GM12873 (cell line): Measurements from ENCODE around the gene CDC45.
A peak's percentile ranks its signal among the peaks of the same experiment; 100 is the strongest.

Experiments used
- TF ChIP-seq, protein P1 (sequence below): IDR thresholded peaks from 2 replicates; pipeline ENCODE4 v1.5.1; 2012; ENCODE audit warnings: low read depth, mild to moderate bottlenecking, moderate library complexity, low read length, control low read depth; ENCODE audit not compliant: insufficient read depth; ENCODE audit errors: missing control alignments

CDC45 gene

DNA sequence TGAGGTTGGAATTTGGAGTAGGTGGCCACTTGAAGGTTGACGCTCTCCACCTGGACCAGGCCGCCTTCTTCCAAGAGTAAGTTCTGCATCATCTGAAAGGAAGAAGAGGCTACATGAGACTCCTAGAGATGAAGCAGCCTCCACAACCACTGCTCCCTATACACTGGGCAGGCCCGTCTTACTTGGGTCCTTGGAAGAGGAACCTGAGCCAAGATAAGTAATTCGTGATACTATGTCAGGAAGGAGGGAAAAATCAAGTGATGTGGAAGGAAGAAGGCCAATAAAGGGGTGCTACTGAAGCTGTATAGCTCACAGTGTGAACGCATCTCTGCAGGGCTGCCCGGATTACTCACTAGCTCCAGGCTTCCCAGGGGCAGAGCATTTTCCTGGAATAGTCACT is 11.8 kb upstream of the CDC45 start:
- TF ChIP-seq, protein P1, sequence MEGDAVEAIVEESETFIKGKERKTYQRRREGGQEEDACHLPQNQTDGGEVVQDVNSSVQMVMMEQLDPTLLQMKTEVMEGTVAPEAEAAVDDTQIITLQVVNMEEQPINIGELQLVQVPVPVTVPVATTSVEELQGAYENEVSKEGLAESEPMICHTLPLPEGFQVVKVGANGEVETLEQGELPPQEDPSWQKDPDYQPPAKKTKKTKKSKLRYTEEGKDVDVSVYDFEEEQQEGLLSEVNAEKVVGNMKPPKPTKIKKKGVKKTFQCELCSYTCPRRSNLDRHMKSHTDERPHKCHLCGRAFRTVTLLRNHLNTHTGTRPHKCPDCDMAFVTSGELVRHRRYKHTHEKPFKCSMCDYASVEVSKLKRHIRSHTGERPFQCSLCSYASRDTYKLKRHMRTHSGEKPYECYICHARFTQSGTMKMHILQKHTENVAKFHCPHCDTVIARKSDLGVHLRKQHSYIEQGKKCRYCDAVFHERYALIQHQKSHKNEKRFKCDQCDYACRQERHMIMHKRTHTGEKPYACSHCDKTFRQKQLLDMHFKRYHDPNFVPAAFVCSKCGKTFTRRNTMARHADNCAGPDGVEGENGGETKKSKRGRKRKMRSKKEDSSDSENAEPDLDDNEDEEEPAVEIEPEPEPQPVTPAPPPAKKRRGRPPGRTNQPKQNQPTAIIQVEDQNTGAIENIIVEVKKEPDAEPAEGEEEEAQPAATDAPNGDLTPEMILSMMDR: no peak

DNA sequence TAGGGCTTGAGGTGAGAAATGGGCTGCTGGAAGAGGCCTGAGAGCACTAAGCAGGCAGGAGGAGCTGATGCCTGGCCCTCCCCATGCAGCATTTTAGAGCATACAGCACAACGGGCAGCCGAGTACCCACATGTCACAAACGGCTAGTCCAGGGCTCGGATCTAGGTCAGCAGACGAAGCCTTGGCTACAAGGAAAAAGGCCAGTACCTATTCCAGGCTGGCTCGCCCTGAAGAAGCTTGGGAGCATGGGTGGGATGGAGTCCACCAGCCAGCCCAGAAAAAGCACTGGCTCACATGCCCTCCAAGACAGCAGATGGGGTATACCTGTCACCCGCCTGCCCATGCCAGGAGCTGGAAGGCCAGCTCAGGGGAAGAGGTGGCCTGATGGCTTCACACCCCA is 10.3 kb upstream of the CDC45 start:
- TF ChIP-seq, protein P1: no peak

DNA sequence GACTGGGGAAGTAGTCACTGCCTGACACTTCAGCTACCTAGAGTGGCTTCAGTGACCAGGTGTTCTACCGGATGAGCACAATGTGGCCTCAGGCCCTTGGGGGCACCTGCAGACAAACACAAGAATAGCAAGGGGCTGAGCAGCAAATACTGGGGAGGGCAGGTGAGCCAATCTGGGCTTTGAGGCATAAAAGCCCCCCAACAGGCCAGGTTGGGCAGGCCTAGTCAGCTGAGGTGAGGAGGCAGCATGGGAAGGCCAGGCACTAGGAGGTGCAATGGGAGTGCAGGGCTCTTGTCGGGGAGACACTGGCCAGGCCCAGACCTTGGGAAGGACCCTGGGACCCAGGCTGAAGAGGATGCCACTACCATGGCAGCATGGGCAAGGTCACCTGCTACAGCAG is 9.7 kb upstream of the CDC45 start:
- TF ChIP-seq, protein P1: no peak

DNA sequence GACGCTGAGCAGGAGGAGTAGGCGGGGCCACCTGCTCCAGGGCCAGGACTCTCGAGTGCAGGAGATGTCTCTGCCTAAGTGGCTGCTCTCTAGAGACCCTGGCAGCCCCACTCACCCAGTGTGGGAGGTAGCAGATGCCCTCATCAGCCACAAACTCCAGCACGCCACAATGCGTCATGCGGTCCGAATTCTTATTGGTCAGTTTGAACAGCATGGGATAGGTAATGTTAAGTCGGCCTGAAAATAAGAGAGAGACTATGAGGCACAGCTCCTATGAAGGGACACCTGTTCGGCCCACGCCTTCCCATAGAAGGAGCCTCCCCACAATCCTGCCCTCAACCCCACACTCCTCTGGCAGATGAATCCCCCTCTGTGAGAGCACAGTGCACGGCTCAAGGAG is 8.1 kb upstream of the CDC45 start:
- TF ChIP-seq, protein P1: no peak

DNA sequence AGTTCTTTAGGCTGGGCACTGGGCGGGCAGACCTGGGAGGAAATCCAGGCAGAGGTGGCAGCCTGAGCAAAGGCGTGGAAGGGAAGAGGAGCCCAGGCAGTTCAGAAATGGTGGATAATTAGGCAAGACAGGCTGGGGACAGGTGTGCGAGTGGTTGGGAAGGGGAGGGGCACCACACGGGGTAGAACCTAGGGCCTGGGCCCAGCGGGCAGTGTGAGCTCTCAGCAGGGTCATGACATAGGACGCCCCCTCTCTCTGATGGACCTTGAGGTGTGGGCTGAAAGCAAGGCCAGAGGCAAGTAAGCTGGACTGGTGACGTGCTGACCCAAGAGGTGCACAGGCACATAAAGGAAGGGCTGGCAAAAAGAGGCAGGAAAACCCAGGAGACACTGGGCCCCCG is 7.5 kb upstream of the CDC45 start:
- TF ChIP-seq, protein P1: no peak

DNA sequence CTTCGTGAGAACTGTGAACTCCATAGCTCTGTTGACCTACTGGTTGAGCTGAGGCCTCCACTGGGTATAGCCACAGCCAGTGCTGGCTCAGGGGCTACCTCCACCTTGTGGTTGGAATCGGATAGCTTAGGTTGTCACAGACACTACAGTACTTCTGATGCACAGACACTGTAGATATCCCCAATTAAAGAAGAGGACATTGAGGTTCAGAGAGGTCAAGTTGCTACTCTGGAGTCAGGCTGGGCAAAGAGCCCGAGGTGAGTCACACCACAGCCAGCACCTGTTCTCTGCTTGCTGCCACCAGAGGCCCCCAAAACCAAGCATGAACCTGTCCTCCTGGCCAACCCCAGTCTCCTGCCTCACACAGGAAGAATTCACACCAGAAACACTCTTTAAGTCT is 6.1 kb upstream of the CDC45 start:
- TF ChIP-seq, protein P1: peak; percentile 21

DNA sequence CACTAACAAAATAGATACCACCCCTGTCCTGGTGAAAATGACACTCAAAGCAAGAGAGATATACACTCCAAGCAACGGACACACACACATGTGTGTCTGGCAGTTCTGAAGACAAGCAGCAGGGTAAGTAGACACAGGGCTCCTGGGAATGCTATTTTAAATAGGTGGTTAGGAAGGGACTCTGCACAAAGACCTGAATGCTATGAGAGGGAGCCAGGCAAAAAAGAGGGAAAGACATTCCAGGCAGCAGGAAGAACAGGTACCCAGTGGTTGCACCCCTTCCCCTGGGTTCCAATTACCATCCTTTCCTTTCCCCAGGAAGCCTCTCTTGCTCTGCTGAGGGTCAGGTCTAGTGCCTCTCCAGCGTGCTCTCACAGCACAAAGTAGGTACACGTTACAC is 3.7 kb upstream of the CDC45 start:
- TF ChIP-seq, protein P1: no peak
